Testis (tissue), 2 donors: ENCODE measurements around the gene KLHL6.

Experiments used
- CTCF ChIP-seq, 3 experiments: fragments of 450-650 bp in 2 of 3; fragments of 200-600 bp in 1 of 3; sonication (generic) in 1 of 3; IDR thresholded peaks; one replicate each; pipeline ENCODE4 v1.5.1; 2016 to 2019; ENCODE audit warnings: antibody characterized with exemption in 3 of 3, mild to moderate bottlenecking in 2 of 3, moderate library complexity in 1 of 3
- POLR2A ChIP-seq: fragments of 450-650 bp; IDR thresholded peaks from one replicate; pipeline ENCODE4 v1.6.1; 2017; ENCODE audit warnings: antibody characterized with exemption, mild to moderate bottlenecking, moderate library complexity

GRCh38 chr3:183579967-183580900 lies 24.7 kb upstream of the KLHL6 start:
- TF ChIP-seq CTCF (IDR thresholded peaks at IDR 0.05) (no peak), POLR2A (no peak)
